ENCODE results near the gene CD244. TPM values are rescaled to one million over a fixed set of nuclear protein-coding genes. Genes with fewer than 3 reads are reported as not detected.

Gene CD244
- total RNA-seq, 2 donors from 2014 or later: 0.37 to 0.87 TPM

- ATAC-seq: no peak
- no peak for DNase-seq
- intact Hi-C loops (cut with DNase I, micrococcal nuclease): no loop called here
Measured at GRCh38 chr1:160855181-160855981, 7.3 kb downstream of the CD244 start.

GRCh38 chr1:160853754-160854153, 8.9 kb downstream of the CD244 start:
- ATAC-seq (no peak), DNase-seq (no peak)
- intact Hi-C loops (cut with DNase I, micrococcal nuclease): no loop called here

GRCh38 chr1:160853014-160853413, 9.7 kb downstream of the CD244 start:
- ATAC-seq (no peak), DNase-seq (no peak)
- intact Hi-C loops (cut with DNase I, micrococcal nuclease): no loop called here

- peak in 1 of 2 donors; percentile 33 for DNase-seq
- peak; percentile 99 for ATAC-seq
- intact Hi-C loops (cut with DNase I, micrococcal nuclease): no loop called here
Measured at GRCh38 chr1:160850993-160851392, 11.7 kb downstream of the CD244 start.

- DNase-seq (no peak), ATAC-seq (peak; percentile 2)
Measured at GRCh38 chr1:160850541-160850940, 12.1 kb downstream of the CD244 start.

GRCh38 chr1:160846281-160846680, 16.4 kb downstream of the CD244 start:
- ATAC-seq (no peak), DNase-seq (no peak)
- intact Hi-C loops (cut with DNase I, micrococcal nuclease): no loop called here

More at GRCh38 chr1:160850541-160850940, 12.1 kb downstream of the CD244 start:
- intact Hi-C loops (cut with DNase I, micrococcal nuclease): no loop called here

- intact Hi-C loops (cut with DNase I, micrococcal nuclease): no loop called here
Measured at GRCh38 chr1:160844447-160845232, 18.0 kb downstream of the CD244 start.

GRCh38 chr1:160841079-160841478, 21.6 kb downstream of the CD244 start:
- ATAC-seq: no peak
- intact Hi-C loops (cut with DNase I, micrococcal nuclease): no loop called here
- DNase-seq: no peak

More at GRCh38 chr1:160844447-160845232, 18.0 kb downstream of the CD244 start:
- no peak for DNase-seq
- ATAC-seq: no peak

- no peak for DNase-seq
- ATAC-seq: no peak
- intact Hi-C loops (cut with DNase I, micrococcal nuclease): no loop called here
Measured at GRCh38 chr1:160839746-160840145, 22.9 kb downstream of the CD244 start.

- intact Hi-C loops (cut with DNase I, micrococcal nuclease): no loop called here
- DNase-seq (no peak), ATAC-seq (no peak)
Measured at GRCh38 chr1:160838888-160839287, 23.8 kb downstream of the CD244 start.

GRCh38 chr1:160837558-160838205, 25.0 kb downstream of the CD244 start:
- intact Hi-C loops (cut with DNase I, micrococcal nuclease): no loop called here
- DNase-seq (peak; percentile 43 to 63), ATAC-seq (peak; percentile 54)

GRCh38 chr1:160836981-160837557, 25.6 kb downstream of the CD244 start:
- ATAC-seq (no peak), DNase-seq (no peak)
- intact Hi-C loops (cut with DNase I, micrococcal nuclease): no loop called here

- ATAC-seq (peak; percentile 43), DNase-seq (no peak)
- intact Hi-C loops (cut with DNase I, micrococcal nuclease): no loop called here
Measured at GRCh38 chr1:160836561-160836960, 26.1 kb downstream of the CD244 start.

- no peak for DNase-seq
- intact Hi-C loops (cut with DNase I, micrococcal nuclease): no loop called here
- ATAC-seq: no peak
Measured at GRCh38 chr1:160835751-160836150, 26.9 kb downstream of the CD244 start.

- DNase-seq (peak in 1 of 2 donors; percentile 24), ATAC-seq (peak; percentile 53)
- intact Hi-C loops (cut with DNase I, micrococcal nuclease): loop anchor here in 1 of 2 donors (5.0 kb wide), 1 partner anchor 117 kb away; the partner anchor contains the start of gene ITLN2
Measured at GRCh38 chr1:160834945-160835565, 27.6 kb downstream of the CD244 start.

- intact Hi-C loops (cut with DNase I, micrococcal nuclease): loop anchor here in 1 of 2 donors (5.0 kb wide), 1 partner anchor 122 kb away; the partner anchor contains the start of gene ITLN2
- DNase-seq: peak; percentile 65 to 90
- ATAC-seq: peak; percentile 88
Measured at GRCh38 chr1:160830321-160831153, 32.1 kb downstream of the CD244 start.

- ATAC-seq: no peak
- no peak for DNase-seq
- intact Hi-C loops (cut with DNase I, micrococcal nuclease): loop anchor here in 1 of 2 donors (5.0 kb wide), 1 partner anchor 123 kb away; the partner anchor contains the start of gene ITLN2
Measured at GRCh38 chr1:160829766-160830165, 32.9 kb downstream of the CD244 start.

GRCh38 chr1:160827418-160827817, 35.3 kb downstream of the CD244 start:
- no peak for DNase-seq
- no peak for ATAC-seq
- intact Hi-C loops (cut with DNase I, micrococcal nuclease): no loop called here
